AG08395 (cell line): ENCODE results near the gene RNASE8.

Source experiments
- DNase-seq: peaks from one replicate; pipeline ENCODE4 v3.0.0; 2012; ENCODE audit warnings: mixed read lengths, low spot score

Gene RNASE8

DNA sequence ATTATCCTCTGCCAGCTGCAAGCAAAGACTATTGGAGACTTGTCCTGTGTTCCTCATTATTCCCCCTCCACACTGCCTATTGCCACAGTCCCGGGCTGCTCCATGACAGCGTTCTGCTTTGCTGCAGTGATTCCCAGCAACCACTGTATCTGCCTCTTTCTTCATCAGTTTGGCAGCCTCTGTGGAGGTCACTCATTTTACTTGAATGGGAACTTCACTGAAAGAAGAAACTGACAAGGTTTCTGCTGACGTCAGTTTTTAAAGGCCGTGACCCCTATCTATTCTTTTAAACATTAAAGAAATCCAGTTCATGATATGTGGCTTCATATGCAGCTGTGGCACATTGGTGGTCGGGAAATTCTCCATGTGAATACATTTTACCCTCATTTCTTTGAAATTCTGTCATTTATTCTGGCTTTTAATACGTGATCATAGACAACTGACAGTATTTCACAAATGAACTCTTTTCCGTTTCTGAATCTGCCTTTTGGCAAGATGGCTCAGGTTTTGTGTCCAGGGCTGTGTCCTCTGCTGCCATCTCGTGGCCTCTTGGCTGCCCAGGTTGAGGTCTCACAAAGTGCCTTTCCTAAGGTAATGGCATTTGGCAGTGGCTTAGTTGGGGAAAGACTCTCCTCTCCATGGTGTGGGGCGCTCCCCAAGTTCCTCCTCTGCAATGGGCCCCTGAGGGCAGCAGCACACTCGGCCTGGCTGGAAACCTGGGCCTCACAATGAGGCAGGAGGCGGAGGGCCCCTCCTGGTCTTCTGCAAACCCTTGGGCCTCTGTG lies 49.1 kb downstream of the RNASE8 start:
- DNase-seq = peak; percentile 80

DNA sequence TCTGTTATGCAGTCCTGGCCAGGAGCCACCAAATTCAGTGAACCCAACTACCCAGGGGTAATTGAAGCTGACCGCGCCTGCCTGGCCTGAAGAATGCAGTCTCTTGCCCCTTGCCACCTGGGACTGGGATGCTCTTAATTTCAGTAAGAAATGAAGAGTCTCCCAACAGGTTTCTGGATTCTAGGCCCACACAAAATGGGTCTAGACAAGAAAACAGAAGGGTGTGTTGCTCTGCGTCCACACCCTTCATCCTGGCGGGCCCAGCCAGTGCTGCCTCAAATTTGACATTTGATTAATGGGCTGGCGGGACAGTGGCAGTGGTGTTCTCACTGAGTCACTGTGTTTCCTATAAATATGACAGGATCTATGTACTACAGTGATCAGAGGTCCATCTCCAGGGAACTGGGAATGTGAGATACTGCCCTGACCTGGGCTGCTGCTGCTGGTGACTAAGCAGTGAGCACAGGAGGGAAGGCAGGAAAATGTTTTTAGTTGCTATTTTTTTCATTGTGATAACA lies 49.7 kb downstream of the RNASE8 start:
- DNase-seq = no peak
